Osteocyte (in vitro differentiated cells): ENCODE measurements around the gene CT45A3. TPM values are rescaled to one million over a fixed set of nuclear protein-coding genes. Genes with fewer than 3 reads are reported as not detected.
"Not testable (repeated sequence)": the region's sequence is repeated elsewhere in the genome, so short reads cannot be mapped to it uniquely, and the experiment has no call there.

Experiments
- DNase-seq: peaks from one replicate; pipeline ENCODE4 v3.0.0; 2021; ENCODE audit warnings: mixed read lengths; ENCODE audit not compliant: unreplicated experiment; ENCODE audit errors: extremely low spot score
- H3K27ac Mint-ChIP-seq: one replicate; pipeline ENCODE4 v1.8.0; 2021; ENCODE audit warnings: mild to moderate bottlenecking, mixed read lengths; ENCODE audit not compliant: unreplicated experiment
- H3K27me3 Mint-ChIP-seq: one replicate; pipeline ENCODE4 v1.8.0; 2021; ENCODE audit warnings: mixed read lengths; ENCODE audit not compliant: unreplicated experiment
- H3K36me3 Mint-ChIP-seq: one replicate; pipeline ENCODE4 v1.8.0; 2021; ENCODE audit warnings: mixed read lengths; ENCODE audit not compliant: unreplicated experiment
- H3K4me1 Mint-ChIP-seq: one replicate; pipeline ENCODE4 v1.8.0; 2021; ENCODE audit warnings: mixed read lengths; ENCODE audit not compliant: unreplicated experiment
- H3K4me3 Mint-ChIP-seq: one replicate; pipeline ENCODE4 v1.8.0; 2021; ENCODE audit warnings: mild to moderate bottlenecking, moderate library complexity, mixed read lengths; ENCODE audit not compliant: unreplicated experiment
- H3K9me3 Mint-ChIP-seq: one replicate; pipeline ENCODE4 v1.8.0; 2021; ENCODE audit warnings: mixed read lengths; ENCODE audit not compliant: unreplicated experiment
- long read RNA-seq: library from polyadenylated mRNA; unstranded; transcript quantifications from one replicate; pipeline ENCODE4 v2.0.0, GENCODE V29; 2021
- total RNA-seq: library from RNA; stranded (reverse); gene quantifications from 2 replicates; pipeline ENCODE4 v1.2.1, GENCODE V29; 2021
- TF ChIP-seq, protein P1 (sequence below): fragments of 200-600 bp; sonication (generic); IDR thresholded peaks from 2 replicates; pipeline ENCODE4 v1.5.0; 2021; ENCODE audit warnings: antibody characterized with exemption, mild to moderate bottlenecking, moderate library complexity

CT45A3 gene, protein sequence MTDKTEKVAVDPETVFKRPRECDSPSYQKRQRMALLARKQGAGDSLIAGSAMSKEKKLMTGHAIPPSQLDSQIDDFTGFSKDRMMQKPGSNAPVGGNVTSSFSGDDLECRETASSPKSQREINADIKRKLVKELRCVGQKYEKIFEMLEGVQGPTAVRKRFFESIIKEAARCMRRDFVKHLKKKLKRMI
- total RNA-seq = not detected in 2 replicates
- long read RNA-seq = 0 reads

DNA sequence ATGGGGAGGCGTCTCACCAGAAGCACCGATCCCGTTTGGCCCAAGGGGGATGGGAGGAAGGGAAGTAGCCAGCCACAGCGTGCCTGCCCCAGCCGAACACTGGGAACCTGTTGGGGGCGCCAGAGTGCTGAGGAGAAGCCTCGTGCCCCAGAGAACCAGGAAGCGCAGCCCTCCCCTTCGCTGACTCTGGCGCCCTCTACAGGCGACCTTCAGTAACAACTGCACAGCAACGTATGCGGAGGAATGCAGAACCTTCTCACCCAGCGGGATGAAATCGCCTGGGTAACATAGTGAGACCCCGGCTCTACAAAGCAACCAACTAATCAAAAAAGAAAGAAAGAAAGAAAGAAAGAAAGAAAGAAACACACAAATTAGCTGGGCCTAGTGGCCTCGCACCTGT, at the start of gene CT45A3:
CT45A3 (minus strand) TSS at position 101 of the 400 bp plus-strand sequence. CDS start 3,747 bp downstream, outside the sequence.
- DNase-seq, H3K36me3 Mint-ChIP-seq, H3K27ac Mint-ChIP-seq, H3K27me3 Mint-ChIP-seq, H3K4me1 Mint-ChIP-seq, H3K4me3 Mint-ChIP-seq, H3K9me3 Mint-ChIP-seq: not testable (repeated sequence)

- not testable (repeated sequence) for H3K36me3 Mint-ChIP-seq, H3K4me1 Mint-ChIP-seq
These were observed 34.7 kb upstream of the CT45A3 start, which contains the start of gene CT45A6 for GRCh38 chrX:135802687-135803086. CT45A6 (minus strand) TSS chrX:135802787; CDS start chrX:135798993, 3,794 bp downstream.

GRCh38 chrX:135785403-135785802, 17.4 kb upstream of the CT45A3 start, which contains the start of gene CT45A5:
CT45A5 (minus strand) TSS chrX:135785503; CDS start chrX:135781729, 3,774 bp downstream.
- DNase-seq, H3K27me3 Mint-ChIP-seq, H3K36me3 Mint-ChIP-seq, H3K4me3 Mint-ChIP-seq, H3K9me3 Mint-ChIP-seq, H3K4me1 Mint-ChIP-seq, H3K27ac Mint-ChIP-seq: not testable (repeated sequence)

More at GRCh38 chrX:135802687-135803086, 34.7 kb upstream of the CT45A3 start, which contains the start of gene CT45A6:
- not testable (repeated sequence) for DNase-seq, H3K27ac Mint-ChIP-seq, H3K4me3 Mint-ChIP-seq, H3K27me3 Mint-ChIP-seq, H3K9me3 Mint-ChIP-seq

- H3K36me3 Mint-ChIP-seq, DNase-seq, H3K4me1 Mint-ChIP-seq, H3K4me3 Mint-ChIP-seq, H3K27me3 Mint-ChIP-seq, H3K9me3 Mint-ChIP-seq, H3K27ac Mint-ChIP-seq: not testable (repeated sequence)
These were observed 23.3 kb downstream of the CT45A3 start for GRCh38 chrX:135744739-135745138.

GRCh38 chrX:135741192-135741715, 26.7 kb downstream of the CT45A3 start:
- no peaks in the 10 kb centered on the region for H3K27me3 Mint-ChIP-seq
- no peaks in the 10 kb centered on the region for H3K36me3 Mint-ChIP-seq
- TF ChIP-seq, protein P1, sequence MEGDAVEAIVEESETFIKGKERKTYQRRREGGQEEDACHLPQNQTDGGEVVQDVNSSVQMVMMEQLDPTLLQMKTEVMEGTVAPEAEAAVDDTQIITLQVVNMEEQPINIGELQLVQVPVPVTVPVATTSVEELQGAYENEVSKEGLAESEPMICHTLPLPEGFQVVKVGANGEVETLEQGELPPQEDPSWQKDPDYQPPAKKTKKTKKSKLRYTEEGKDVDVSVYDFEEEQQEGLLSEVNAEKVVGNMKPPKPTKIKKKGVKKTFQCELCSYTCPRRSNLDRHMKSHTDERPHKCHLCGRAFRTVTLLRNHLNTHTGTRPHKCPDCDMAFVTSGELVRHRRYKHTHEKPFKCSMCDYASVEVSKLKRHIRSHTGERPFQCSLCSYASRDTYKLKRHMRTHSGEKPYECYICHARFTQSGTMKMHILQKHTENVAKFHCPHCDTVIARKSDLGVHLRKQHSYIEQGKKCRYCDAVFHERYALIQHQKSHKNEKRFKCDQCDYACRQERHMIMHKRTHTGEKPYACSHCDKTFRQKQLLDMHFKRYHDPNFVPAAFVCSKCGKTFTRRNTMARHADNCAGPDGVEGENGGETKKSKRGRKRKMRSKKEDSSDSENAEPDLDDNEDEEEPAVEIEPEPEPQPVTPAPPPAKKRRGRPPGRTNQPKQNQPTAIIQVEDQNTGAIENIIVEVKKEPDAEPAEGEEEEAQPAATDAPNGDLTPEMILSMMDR = no peak
- no peak for DNase-seq
- no peaks in the 10 kb centered on the region for H3K9me3 Mint-ChIP-seq
- no peak overlapping the region for H3K27ac Mint-ChIP-seq
- no peak overlapping the region for H3K4me3 Mint-ChIP-seq
- H3K4me1 Mint-ChIP-seq = no peaks in the 10 kb centered on the region

DNA sequence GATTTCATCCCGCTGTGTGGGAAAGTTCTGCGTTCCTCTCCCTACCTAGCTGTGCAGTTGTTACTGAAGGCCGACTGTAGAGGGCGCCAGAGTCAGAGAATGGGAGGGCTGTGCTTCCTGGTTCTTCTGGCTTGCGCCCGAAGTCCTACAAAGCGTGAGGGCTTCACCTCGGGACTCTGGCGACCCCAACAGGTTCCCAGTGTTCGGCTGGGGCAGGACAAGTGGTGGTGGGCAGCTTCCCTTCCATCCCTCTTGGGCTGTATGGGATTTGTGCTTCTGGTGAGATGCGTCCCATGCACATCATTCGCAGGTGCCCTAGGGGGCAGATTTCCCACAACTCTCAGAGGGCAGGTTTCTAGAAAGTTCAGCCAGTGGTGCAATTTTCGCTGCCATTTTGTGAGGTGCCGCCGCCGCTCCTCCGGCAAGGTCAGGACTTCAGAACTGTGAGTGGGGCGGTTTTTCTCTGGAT, 27.3 kb downstream of the CT45A3 start:
- no peaks in the 10 kb centered on the region for H3K36me3 Mint-ChIP-seq

More for the DNA sequence above, 27.3 kb downstream of the CT45A3 start:
- Mint-ChIP-seq H3K27me3 (no peaks in the 10 kb centered on the region), H3K4me1 (no peaks in the 10 kb centered on the region), H3K27ac (no peak overlapping the region), H3K9me3 (no peaks in the 10 kb centered on the region), H3K4me3 (no peak overlapping the region)
- DNase-seq = no peak
- TF ChIP-seq, protein P1 = peak; percentile 47
